HL-60/S4 treated with retinoic acid at 250 ng/mL for 4 days and 3 days (cell line): ENCODE data around the gene MYBPC2.

Experiments
- in situ Hi-C: fragments of 300-500 bp; cut with MboI; formaldehyde crosslinking; loops from 2 replicates; pipeline ENCODE4 v1.7.0; 2022; ENCODE audit warnings: low sequenced_read_pairs

The MYBPC2 gene

DNA sequence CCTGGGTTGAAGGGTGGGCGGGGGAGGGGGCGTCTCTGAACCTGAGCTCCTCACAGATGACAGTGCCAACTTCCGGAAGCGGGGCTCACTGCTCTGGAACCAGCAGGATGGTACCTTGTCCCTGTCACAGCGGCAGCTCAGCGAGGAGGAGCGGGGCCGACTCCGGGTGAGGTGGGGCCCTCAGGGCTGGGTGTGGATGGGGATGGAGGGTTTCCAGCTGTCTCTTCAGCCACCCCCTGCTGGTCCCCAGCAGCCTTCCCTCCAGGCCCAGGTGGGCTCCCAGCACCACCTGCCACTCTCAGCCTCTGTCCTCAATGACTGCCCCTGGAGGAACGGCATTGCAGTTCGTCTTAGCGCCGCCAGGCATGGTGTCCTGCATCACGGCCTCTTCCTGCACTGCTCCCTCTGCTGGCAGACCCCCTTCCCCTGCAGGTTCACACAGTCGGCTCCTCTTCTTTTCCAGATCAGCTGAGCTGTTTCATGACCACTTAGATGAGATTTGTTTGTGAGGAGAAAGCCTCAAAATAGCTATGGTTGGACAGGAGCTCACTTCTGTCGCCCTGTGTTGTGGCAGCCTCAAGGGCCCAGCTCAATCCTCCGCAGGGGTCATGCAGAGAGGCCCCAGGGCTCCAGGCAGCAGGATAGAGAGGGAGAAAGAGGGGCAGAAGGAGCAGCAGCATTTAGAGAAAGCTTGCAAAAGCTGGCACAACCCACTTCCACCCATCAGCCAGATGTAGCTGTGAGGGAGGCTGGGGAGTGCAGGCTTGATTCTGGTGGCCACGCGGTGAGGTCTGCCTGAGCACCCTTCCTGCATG, 46.4 kb downstream of the MYBPC2 start:
- in situ Hi-C loops = loop anchor here (10.0 kb wide), 1 partner anchor 114 kb away; the partner anchor contains the start of gene NAPSA

DNA sequence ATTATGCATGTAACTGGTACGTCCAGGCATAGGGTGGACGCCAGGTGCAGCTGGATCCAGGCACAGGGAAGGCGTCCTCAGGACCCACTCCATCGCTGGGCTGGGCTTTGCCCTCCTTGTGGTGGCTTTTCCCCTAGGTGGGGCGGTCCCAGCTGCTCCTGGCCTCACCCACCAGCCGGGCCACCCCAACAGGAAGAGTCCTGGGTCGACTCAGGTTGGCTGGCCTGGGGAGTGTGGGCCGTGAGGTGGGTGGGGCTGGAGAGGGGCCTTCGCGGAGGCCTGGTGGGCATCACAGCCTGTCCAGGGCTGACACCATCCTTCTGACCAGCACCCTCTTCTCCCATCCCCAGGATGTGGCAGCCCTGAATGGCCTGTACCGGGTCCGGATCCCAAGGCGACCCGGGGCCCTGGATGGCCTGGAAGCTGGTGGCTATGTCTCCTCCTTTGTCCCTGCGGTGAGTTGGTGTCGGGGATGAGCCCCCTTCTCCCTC, 47.1 kb downstream of the MYBPC2 start:
- in situ Hi-C loops = loop anchor here (10.0 kb wide), 1 partner anchor 115 kb away; the partner anchor contains the start of gene NAPSA

DNA sequence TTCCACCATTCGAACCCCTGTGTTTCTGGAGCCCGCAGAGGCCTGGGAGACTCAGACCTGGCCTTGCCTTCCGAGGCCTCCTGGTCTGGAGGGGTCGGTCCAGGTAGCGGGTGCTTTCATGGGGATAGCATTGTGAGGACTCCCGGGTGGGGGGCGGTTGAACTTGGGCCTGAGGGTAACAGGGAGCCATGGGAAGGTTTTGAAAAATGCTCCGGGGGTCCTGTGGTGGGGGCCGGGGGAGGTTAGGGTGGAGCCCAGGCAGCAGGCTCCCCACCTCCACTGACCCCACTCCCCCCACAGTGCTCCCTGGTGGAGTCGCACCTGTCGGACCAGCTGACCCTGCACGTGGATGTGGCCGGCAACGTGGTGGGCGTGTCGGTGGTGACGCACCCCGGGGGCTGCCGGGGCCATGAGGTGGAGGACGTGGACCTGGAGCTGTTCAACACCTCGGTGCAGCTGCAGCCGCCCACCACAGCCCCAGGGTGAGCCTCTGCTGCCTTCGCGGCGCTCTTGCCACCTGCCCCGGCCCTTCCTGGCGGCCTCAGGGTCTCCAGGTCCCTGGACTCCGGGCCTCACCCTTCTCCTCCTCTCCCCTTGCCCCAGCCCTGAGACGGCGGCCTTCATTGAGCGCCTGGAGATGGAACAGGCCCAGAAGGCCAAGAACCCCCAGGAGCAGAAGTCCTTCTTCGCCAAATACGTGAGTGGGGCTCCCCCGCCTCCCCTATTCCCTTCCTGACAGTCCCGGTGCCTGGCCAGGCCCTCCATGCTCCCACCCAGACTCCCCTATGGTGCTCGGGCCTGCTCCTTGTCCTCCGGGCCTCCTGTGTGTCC, 47.8 kb downstream of the MYBPC2 start:
- in situ Hi-C loops = no loop called here

DNA sequence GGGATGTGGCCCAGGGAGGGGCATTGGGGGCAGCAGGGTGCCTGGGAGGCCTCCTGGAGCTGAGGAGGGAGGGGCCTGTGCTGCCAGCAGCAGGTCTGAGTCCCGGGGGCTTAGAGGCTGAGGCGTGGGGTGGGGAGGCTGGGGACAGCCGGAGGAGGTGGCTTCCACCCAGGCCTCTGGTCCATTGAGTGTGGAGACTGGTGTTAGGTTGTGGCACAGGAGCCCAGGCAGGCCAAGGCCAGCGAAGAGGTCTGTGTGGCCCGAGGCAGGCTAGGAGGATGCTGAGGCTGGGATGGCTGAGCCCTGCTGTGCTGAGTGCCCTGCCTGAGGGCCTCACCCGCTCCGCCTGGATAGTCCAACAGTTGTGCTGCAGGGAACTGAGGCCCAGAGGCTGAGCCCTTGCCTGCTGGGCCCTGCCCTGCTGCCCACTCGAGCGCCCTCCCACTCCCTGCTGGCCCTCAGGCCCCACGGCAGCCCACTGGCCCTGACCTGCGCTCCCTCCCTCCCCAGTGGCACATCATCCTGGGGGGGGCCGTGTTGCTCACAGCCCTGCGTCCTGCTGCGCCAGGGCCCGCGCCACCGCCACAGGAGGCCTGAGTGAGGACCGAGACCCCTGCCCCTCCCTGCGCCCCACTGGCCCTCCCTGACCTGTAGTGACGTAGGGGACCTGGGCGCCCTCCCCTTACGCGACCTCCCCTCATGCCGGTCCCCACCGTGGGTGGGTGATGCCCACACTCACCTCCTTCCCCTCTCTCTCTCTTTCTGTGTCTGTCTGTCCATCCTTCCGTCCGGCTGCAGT, 48.9 kb downstream of the MYBPC2 start:
- in situ Hi-C loops = no loop called here

DNA sequence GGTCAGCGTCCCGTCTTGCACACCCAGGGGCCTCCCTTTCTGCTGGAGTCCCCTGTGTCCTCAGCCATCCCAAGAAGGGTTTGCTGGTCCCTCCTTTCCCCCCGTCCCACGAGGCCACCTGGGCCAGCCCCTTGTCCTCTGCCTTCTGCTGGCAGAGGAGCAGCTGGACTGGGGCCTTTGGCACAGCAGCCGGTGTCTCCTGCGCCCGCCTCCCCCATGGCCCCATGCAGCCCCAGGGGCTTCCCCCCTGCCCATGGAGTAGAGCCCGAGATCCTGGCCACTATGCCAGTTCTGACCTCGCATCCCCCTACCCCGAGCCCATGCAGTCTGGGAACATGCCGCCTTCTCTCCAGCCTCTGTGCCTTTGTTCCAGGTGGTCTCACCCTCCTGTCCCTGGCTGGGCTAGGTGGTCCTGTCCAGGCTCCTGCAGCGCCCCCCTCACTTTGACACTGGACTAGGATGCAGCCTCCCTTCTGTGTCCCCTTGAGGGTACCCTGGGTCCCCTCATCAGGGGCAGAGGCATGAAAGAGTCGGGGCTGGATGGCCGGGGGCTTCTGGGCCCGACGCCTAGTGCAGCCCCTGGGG, 49.7 kb downstream of the MYBPC2 start:
- in situ Hi-C loops = no loop called here

DNA sequence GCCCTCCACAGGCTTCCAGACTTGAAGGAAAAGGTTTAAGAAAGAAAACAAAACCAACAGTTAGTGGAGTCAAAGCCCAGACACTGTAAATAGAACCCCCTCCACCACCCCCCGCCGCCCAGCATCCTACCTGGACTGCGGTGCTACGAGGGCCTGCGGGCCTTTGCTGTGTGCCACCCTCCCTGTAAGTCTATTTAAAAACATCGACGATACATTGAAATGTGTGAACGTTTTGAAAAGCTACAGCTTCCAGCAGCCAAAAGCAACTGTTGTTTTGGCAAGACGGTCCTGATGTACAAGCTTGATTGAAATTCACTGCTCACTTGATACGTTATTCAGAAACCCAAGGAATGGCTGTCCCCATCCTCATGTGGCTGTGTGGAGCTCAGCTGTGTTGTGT, 50.2 kb downstream of the MYBPC2 start:
- in situ Hi-C loops = no loop called here

DNA sequence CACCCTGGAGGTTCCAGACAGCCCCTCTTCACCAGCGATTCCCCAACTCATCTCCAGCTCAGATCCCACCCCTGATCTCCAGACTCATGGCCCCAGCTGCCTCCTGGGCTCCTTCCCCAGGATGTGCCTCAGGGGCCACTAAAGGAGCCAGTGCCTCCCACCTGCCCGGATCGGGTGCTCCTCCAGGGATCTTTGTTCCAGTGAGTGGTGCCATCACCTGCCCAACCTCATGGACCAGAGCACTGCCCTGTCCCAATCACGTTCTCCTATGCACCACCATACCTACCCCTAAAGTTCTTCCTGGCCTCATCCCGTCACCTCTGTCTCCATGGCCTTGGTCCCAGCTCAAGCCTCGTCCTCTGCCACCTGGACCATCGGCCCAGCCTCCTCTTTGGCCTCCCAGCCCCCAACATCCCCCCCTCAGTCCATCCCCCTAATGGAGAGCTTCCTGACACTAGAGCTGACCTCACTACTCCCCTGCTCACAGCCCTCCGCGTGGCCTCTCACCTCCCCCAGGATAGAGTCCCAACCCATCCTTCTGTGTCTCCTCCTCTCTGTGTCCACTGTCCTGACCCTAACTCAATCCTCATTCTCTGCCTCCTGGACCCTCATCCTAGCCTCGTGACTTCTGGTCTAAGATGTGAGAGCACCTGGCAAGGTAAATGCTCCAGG, 52.7 kb downstream of the MYBPC2 start:
- in situ Hi-C loops = no loop called here

DNA sequence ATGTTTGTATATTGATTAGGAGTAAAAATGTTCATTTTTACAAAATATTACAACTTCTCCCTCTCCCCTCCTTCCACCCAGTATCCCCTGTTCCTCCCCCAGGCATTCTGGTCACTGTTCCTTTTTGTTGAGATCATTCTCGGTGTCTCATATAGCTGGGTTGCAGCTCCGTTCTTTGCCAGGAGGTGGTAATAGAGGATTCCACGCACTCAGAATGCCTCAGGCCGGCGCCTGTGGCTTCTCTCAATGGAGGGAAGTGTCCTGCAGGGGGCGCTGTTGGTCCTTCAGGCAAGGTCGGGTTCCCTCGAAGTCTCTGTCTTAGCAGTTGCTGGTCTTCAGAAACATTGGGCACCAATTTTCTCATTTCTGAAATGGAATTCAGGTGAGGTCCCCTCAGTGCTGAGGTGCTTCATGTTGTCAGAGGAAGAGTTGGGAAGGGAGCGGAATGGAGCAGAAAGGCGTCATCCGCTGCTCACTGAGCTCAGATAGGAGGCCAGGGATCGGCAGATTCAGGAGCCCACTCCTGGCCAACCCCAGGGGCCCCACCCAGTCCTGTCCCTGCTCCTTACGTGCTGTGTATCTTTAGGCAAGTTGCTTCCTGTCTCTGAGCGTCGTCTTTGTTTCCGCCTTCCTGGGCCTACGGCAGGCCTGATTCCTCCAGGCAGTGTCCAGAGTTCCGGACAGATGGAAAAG, 54.3 kb downstream of the MYBPC2 start:
- in situ Hi-C loops = no loop called here

DNA sequence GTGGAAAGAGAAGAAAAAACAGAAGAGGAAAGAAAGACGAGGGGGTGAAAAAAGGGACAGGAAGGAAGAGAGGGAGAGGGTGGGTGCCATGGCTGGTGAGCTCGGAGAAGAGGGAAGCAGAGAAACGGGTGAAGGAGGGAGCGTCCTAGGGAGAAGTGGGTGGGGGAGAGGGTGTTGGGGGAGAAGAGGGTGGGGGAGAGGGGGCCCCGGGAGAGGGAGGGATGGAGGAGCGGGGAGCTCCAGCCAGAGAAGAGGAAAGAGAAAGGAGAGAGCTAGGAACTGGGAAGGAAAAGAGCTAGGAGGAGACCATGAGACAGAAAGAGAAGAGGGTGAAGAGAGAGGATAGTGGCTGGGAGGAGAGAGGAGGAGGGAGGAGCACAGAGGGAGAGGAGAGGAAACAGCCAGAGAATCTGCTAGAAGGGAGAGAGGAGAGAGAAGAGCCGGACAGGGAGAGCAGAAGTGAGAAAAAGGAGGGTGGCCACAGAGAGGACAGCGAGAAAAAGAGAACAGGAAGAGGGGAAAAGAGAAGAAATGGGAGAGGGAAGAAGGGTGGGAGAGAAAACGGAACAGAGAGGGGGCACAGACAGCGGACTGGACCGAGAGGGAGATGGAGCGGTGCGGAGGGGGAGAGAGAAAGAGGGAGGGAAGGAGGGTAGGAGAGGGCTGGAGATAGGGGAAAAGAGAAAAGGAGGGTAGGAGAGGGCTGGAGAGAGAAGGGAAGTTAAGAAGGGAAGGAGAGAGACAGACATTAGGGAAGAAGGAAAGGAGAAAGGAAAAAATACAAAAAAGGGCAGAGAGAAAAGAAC, 55.9 kb downstream of the MYBPC2 start:
- in situ Hi-C loops = no loop called here

DNA sequence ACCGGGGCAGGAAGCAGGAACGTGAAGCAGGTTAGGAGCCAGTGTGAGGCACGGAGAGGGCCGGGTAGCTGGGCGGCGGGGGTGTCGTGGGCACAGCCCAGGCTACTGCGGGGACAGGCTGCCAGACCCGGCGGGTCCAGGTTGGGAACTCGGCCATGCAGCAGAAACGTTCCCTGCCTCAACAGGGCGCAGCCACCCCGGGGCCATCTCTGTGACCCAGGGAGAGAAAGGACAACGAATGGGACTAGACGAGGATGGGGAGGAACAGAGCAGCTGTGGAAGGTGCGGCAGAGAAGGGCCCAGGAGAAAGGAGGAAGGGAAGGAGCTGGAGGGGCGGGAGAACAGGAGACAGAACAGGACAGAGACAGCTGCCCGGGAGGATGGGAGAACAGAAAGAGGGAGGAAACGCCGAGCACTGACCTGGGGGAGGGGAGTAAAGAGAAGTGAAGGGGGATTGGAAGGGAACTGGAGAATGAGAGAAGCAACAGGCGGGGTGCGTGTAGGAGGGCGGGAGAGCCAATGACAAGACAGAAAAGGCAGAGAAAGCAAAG, 56.8 kb downstream of the MYBPC2 start:
- in situ Hi-C loops = no loop called here

DNA sequence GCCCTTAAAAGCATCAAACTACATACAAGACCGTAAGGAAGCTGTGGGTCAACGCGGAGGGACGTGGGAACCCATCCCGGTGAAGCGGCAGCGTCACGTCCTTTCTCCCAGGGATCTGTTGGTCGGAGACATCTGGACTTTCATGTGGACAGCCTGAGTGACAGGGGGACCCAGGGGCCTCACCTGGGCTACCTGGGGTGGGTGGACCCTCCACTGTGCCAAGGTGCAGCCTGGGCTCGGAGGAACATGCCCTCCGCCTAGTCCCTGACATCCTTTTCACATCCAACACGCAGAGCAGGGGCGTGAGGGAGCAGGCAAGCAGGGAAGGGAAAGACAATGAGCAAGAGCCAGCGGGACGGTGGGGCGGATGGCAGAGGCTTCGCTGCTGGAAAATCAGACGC, 57.7 kb downstream of the MYBPC2 start:
- in situ Hi-C loops = no loop called here

DNA sequence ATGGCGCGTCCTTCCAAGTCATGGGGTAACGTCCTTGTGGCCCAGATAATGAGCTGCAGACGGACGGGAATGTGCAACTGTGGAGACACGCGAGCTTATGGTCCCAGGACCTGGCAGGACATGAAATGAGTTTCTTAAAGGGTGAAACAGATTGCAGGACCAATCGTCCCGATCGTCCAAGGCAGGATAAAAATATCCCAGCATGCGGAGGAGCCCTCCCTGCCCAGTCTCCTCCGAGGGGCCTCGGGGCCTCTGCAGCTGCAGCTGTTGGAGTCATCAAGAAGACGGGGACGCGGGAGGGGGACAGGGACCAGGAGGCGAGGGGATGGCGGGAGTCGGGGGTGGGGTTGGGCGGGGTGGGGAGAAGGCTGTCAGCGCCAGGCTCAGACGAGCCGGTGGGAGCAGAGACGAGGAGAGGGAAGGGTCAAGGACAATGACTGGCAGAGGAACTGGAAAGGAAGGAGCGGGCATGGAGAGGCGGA, 58.3 kb downstream of the MYBPC2 start:
- in situ Hi-C loops = no loop called here

DNA sequence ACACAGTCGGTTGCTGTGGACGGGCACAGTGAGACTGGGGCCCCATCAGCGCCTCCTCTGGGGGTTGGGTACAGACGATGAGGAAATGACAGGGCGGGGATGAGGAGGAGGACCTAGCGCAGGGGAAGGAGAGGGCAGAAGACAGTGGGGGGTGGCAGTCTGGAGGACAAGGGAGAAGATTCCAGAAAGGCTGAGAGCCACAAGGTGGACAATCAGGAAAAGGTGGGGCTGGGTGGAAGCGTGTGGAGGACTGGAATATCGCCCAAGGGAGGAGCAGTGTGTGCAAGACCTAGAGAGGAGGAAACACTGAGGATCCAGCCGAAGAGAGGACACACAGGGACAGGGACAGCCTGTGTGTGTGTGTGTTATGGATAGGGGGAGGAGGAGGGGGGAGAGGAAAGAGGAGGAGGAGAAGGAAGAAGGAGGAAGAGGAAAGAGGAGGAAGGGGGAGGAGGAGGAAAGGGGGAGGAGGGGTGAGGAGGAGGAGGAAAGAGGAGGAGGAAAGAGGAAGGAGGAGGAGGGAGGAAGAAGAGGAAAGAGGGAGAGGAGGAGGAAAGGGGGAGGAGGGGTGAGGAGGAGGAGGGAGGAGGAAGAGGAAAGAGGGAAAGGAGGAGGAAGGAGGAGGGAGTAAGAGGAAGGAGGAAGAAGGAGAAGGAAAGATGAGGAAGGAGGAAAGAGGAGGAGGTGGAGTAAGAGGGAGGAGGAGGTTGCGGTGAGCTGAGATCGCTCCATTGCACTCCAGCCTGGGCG, 59.8 kb downstream of the MYBPC2 start:
- in situ Hi-C loops = no loop called here

DNA sequence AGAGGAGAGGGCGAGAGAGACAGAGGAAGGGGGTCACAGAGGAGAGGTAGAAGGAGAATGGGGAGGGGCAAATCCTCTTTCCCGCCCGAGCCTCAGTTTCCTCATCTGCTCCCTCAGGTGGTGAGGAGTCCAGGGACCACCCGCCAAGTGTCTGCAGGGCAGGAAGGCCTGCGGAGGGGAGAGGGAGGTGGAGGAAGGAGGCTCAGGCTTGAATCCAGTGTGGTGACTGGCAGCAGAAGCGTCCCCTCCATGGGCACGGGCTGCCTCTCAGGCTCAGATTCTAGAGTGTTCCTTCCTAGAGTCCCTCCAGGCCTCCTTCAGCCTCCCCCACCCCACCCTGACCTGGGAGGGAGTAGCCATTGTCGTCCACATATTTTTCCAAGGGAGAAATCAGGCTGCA, 60.5 kb downstream of the MYBPC2 start:
- in situ Hi-C loops = no loop called here

DNA sequence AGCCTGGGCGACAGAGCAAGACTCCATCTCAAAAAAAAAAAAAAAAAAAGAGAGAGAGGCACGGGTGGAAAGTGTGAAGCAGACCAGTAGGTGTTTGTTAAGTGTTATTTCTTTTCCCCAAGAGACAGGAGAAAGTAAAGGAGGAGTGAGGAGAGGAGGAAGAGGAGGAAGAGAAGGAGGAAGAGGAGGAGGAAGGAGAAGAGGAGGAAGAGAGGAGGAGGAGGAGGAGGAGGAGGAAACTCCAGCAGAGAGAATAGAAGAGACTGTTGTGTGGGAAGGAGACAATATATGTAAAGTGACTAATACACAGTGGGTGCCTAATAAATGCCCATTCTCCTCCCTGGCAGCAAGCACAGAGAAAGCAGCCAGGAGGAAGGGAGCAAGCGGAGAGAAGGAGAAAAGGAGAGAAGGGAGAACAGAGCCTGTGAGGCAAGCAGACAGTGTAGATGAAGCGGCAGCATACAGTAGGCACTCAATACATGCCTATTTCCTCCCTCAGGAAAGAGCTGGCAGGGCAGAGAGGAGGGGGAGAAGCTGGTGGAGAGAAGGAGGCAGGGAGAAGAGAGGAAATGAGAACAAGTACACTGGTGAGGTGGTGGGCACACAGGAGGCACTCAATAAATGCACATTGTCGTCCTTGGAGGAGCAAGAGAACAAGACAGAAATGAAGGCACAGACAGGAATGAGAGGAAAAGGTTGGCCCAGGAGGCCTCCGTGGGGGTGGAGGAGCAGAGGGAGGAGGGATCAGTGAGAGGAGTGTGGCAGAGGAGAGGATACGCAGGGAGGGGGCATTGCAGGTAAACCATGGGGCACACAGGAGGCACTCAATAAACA, 61.7 kb downstream of the MYBPC2 start:
- in situ Hi-C loops = no loop called here

DNA sequence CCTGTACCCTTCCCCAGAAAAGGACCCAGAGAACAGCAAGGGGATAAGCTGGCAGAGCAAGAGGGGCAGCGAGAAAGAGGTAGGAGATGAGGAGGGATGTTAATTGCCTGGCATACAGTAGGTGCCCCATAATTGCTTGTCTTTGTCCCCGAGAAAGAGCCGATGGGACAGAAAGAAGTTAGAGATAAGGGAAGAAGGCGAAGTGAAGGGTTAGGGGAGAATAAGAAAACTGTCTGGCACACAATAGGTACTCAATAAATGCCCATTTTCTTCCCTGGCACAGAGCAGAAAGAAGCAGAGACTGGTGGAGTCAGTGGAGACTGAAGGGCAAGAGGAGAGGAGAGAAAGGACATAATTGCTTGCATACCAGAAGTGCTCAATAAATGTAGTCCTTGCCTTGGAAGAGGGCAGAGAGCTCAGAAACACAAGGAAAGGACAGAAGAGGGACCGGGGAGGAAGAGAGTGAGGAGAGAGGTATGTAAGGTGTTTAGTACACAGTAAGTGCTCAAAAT, 62.4 kb downstream of the MYBPC2 start:
- in situ Hi-C loops = no loop called here
